Dedifferentiated amniotic fluid mesenchymal stem cell (primary cell): ENCODE data around the gene FGFBP2.
"Not testable (repeated sequence)": the region's sequence is repeated elsewhere in the genome, so short reads cannot be mapped to it uniquely, and the experiment has no call there.

ENCODE experiments used
- DNase-seq: peaks from one replicate; pipeline ENCODE4 v3.0.0-alpha.2; 2016; ENCODE audit errors: extremely low spot score

The FGFBP2 gene

DNA sequence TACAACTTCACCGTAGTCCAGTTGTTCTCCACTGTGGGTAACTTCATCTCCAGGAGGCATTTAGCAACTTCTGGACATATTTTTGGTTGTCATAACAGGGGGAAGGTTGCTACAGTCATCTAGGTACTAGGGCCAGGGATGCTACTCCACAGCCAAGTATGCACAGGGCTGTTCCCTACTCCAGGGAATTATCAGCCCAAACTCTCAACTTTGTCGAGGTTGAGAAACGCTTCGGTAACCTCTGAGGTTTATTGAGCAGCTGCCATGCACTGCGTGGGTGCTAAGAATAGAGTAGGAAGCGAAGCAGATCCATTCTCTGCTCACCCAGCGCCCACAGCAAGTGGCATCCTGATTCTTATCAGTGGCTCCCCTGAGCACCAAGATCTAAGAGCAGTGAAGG is 32.7 kb downstream of the FGFBP2 start:
- DNase-seq = no peak

DNA sequence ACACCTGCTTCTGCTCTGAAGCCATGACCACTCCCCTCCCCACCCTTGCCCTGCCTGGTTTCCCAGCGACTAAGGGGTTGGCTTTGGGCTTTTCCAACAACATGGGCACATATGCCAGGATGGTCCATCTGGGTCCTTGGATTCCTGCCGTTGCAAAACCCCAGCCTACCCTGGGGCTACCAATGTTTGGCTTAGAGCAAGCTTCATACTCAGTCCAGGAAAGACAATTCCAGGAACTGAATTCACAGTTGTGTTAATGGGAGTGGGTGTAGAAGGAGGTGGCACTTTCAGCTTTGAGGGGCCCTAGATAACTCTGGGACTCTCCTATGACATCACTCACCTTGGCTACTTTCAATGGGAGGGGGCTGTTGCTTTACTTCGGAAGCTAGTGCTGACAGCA is 33.4 kb downstream of the FGFBP2 start:
- DNase-seq = no peak

DNA sequence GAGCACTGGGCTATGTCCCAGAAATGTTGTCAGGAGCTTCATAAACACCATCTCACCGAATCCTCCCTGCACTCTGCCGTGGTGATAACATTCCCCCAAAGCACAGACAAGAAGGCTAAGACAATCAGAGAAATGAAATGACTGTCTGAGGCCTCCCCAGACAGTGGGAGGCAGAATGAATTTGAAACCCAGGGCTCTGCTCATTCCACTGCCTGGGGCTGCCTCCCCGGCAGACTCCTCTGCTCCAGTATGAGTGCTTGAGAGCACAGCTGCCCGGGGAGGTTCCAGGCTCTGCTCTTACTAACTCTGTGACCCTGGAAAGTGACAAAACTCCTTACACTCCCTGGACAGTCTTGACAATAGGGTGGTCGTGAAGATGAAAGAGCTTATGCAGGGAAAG is 34.1 kb downstream of the FGFBP2 start:
- DNase-seq = no peak

DNA sequence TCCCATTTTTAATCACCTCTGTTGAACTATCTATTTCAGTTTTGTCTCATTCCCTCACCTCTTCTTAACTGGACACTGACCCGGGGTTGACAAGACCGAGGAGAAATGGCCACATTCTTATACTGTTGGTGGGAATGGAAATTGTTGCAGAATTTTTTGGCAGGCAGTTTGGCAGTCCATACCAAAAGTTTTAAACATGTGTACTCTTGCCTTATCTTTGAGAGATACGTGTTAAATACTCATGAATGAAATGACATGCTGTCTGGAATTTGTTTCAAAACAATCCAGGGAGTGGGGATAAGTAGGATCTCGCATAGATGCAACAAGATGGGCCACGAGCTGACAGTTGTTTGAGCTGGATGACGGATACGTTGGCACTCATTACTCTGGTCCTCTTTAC is 36.5 kb downstream of the FGFBP2 start:
- DNase-seq = no peak

DNA sequence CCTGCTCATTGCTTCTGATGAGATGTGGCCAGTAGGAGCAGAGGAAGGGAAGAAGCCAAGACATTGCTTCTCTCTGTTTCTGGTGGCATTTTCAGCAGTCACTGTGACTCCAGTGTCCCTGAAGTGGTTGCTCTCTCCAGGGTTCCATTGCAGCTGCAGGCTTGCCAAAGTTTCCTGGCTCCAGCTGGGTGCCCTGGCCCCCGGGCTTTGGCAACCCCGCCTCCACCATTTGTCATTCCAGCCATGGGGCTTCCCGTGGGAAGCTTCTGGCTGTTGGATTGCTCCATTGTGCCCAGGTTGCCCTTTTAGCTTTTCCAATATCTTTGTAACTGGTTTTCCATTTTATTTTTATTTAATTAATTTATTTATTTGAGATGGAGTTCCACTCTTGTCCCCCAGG is 37.1 kb downstream of the FGFBP2 start:
- no peak for DNase-seq

DNA sequence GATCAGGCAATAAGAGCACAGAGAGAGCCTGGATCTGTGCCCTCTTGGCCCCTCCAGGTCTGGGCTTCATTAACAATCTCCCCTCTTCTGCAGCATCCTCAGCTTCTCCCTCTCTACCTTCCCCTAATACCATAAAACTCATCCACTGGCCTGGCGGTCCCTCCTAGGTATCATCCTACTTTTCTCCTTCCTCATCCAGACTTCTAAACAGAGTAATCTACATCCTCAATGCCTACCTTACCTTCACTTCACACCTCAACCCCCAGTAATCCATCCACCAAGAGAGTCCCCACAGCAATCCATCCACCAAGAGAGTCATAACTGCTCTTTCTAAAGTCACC is 41.4 kb downstream of the FGFBP2 start:
- DNase-seq = no peak

DNA sequence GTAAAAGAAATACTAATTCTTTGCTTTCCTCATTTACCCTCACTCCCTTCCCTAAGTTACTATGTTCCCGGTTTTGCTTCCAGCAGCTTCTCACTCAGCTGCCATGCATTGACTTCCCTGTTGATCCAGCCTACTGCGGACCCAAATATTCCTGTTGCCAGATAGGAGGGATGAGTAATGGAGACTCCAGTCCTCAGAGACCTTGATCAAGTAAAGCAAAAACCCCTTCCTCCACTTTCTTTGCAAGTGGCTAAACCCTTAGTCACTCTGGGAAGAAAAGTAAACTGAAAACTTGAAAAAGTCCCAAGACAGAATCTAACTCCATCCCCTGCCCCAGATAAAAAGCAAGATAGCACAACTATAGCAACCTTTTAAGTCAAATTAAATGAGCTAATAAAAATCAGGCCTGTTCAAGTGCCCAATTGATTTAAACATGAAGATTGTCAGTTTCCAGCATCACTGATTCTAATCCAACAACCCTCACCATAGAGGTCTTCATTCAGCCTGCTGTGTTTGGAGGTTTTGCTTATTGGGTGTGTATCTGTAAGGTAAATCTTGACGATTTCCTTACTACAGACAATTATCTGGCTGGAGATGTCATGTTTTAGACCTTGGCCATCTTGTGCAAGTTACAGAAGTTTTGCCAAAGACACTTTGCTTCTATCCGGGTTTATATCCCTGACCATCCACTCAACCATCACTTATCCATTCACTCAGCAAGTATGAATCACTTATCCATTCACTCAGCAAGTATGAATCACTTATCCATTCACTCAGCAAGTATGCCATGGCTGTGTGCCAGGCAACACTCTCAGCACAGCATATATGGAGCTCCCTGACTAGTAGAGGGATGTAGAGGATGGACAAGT is 42.0 kb downstream of the FGFBP2 start:
- DNase-seq = peak; percentile 83

DNA sequence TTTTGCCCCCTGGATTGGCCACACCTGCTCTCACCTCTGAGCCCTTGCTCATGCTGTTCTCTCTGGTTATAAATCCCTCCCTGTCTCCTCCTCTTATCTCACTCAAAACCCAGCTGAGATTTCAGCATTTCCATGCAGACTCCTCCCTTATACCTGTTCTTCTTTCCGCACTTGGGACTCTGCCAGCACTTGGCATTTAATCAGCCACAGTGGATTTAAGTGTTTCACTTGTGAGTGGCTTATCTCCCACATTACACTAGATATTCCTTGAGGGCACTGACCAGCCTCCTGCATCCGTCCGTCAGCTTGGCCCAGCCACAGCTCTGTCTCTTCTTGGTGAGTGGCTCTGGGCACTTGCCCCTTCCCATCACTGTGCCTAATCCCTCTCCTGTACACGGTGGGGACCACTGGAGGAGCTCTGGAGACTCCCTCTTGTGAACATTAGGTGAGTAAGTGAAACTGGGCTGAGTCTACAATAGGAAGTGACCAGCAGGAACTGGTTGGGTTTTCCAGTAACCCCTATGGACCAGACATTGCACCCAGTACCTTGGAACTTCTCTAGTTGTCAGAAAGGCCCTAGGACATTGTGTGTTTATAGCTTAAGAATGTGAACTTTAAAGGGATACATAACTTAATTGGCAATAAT is 44.4 kb downstream of the FGFBP2 start:
- DNase-seq = no peak

DNA sequence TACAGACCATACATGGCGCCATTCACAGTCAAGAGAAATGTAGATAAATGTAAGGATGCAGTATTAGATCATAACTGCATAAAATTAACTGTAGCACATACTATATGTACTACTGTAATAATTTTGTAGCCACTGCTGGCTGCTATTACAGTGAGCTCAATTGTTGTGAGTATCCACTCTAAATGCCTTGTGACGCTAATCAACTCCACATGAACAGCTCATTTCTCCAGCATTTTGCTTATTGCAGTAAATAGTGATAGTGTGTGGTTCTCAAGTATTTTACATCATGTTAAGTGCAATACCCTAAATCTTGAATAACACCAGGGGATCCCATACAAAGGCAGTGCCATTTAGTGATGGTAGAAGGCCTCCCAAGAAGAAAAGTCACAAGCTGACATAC is 45.7 kb downstream of the FGFBP2 start:
- DNase-seq = no peak

DNA sequence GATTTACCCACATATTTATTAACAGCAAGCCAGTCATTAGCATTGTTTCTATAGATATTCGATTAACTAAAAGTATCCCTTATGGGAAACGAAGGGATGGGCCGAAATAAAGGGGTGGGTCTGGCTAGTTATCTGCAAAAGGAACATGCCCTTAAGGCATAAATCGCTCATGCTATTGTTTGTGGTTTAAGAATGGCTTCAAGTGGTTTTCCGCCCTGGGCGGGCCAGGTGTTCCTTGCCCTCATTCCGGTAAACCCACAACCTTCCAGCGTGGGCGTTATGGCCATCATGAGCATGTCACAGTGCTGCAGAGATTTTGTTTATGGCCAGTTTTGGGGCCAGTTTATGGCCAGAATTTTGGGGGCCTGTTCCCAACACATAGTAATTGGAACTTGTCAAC is 46.6 kb downstream of the FGFBP2 start:
- DNase-seq = not testable (repeated sequence)

DNA sequence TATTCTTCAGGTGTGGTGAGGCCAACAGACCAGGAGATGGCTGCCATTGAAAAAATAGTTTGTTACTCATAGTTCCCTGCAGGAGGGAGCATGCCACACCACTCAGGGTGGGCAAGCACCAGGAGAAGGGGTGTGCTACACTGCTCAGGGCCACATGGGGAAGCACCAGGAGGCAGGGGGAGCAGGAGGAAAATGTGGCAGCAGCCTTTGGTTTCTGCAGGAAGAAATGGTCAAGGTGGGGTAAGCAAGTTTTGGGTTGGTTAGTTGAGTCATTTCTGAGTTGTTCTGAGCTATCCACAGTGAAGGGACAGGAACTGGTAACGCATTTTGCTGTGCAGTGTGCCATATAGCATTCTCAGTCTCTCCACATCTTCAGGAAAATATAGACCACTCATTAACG is 48.2 kb downstream of the FGFBP2 start:
- no peak for DNase-seq

DNA sequence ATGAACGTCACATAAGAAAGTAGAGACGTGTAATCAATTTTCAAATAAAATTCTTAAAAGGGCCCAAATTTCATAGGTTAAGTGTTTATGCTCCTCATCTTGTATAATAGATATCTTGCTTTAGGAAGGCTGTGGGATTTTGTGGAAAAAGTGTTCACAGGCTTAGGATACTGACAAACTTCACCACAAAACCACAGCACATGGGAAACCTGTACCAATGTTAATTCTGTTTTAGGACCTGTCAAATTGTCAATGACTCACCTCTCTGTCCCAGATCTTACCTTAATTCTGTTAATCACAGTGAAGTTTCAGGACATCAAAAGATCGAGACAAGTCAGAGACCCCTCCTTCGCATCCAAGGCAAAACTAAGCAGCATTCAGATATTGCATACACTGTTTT is 48.7 kb downstream of the FGFBP2 start:
- no peak for DNase-seq

DNA sequence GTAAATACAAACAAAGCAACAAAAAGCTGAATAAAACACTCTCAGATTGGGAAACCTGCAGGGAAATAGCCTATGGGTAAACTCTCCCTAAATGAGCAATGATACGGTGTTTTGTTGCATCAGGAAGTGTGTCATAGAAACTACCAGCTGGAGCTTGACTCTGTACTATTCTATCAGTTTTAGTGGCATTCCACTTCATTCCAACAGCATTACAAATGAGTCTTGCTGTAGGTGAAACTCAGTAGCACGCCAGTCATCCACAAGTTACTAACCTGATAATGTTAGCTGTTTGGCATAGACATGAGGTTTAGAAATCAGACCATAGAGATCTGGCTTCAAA is 49.4 kb downstream of the FGFBP2 start:
- peak; percentile 70 for DNase-seq

DNA sequence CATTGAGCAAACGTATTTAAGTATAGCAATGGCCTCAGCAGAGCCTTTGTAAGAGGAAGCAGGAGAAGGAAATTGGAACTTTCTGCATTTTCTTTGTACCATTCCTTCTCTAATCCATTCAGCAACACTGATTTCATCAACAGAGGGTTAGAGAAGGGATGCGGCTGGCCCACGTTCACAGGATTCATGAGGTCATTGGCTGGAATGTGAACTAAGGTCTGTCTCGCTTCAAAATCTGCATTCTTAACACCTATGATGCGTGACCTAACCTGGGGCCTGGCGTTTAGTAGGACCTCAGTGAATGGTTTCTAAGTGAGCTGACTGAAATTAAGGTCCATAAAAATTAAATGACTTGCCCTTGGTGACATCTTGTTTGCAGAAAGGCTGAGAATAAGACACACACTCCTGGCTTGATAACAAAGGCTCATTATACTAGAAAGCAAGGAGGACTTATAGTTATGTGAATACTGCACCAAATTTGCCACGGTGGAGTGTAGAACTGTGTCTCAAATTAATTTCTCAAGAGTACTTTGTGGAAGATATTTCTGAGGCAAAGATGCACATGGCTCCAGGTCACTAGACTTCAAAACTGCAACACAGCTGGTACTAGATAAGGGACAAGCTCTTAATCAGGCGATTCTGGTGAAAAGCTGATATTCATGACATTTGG is 49.9 kb downstream of the FGFBP2 start:
- DNase-seq = no peak

DNA sequence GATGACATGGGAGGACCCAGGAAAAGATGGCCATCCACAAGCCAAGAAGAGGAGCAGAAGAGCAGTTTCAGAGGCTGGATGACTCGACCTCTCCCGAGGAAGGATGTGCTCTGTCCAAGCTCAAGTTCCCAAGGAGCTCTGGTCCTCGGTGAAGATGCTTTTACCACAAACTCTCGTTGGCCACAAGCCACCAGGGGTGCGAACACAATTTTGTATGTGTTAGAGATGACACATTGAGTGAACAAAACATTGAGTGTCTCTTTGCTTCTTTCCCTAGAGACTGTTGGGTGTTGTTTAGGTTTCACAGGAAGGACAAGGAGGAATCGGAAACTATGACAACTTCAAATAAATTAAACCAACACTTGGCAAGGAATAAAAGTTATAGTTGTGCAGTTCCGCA is 50.7 kb downstream of the FGFBP2 start:
- DNase-seq = no peak
